Measurements from ENCODE around the gene SLTM.

SLTM gene

GRCh38 chr15:58830556-58830955, 102.9 kb downstream of the SLTM start:
- TF ChIP-seq YY1 (IDR thresholded peaks at IDR 0.05; ENCODE audit: insufficient read depth, insufficient read length), result no peak
- TF ChIP-seq ZNF274 (IDR thresholded peaks at IDR 0.05; ENCODE audit: low read depth, low read length), result no peak
- no peak for TF ChIP-seq SUZ12 (IDR thresholded peaks at IDR 0.05; ENCODE audit: extremely low read depth, insufficient read depth, insufficient read length)
- H3K4me3 ChIP-seq (ENCODE audit: insufficient read length, low read depth), result no peak overlapping the region
- DNase-seq (ENCODE audit: low read depth, low spot score), result no peak
- no peaks in the 10 kb centered on the region for H3K9me3 ChIP-seq (ENCODE audit: insufficient read depth, low read length)
- H3K9ac ChIP-seq (ENCODE audit: insufficient read length, low read depth), result no peak overlapping the region
- H3K27me3 ChIP-seq (ENCODE audit: insufficient read depth, insufficient read length), result no peaks in the 10 kb centered on the region
- H3K4me1 ChIP-seq (ENCODE audit: insufficient read depth, insufficient read length), result no peaks in the 10 kb centered on the region
- no peaks in the 10 kb centered on the region for H3K36me3 ChIP-seq (ENCODE audit: insufficient read depth, insufficient read length, low read length)
